ENCODE measurements around the gene WDR41. TPM values are rescaled to one million over a fixed set of nuclear protein-coding genes. Genes with fewer than 3 reads are reported as not detected.
"Not testable (repeated sequence)": the region's sequence is repeated elsewhere in the genome, so short reads cannot be mapped to it uniquely, and the experiment has no call there.

WDR41 gene
- 64.5 and 68.8 TPM in 2 replicates for total RNA-seq (2014; rRNA removed; shearing (Covaris generic))
- 48.0 and 49.9 TPM in 2 replicates for polyA plus RNA-seq (2015; cell fraction: cytosol; rRNA removed)
- polyA plus RNA-seq (2015; cell fraction: nucleus; rRNA removed), result 41.3 and 57.8 TPM in 2 replicates

GRCh38 chr5:77491783-77492652, at the start of gene WDR41:
Gene WDR41, minus strand, starts transcription at chr5:77492316. Its CDS starts 96 bp downstream, at chr5:77492220.
- peak; percentile 93 for DNase-seq (ENCODE audit: low read depth, low spot score)
- in situ Hi-C loops (cut with HindIII; ENCODE audit: low pct_unique_long_range_greater_than_20kb, low sequenced_read_pairs), result no loop called here

GRCh38 chr5:77531297-77531696, 39.2 kb upstream of the WDR41 start:
- in situ Hi-C loops (cut with HindIII; ENCODE audit: low pct_unique_long_range_greater_than_20kb, low sequenced_read_pairs), result no loop called here
- no peak for DNase-seq (ENCODE audit: low read depth, low spot score)

DNA sequence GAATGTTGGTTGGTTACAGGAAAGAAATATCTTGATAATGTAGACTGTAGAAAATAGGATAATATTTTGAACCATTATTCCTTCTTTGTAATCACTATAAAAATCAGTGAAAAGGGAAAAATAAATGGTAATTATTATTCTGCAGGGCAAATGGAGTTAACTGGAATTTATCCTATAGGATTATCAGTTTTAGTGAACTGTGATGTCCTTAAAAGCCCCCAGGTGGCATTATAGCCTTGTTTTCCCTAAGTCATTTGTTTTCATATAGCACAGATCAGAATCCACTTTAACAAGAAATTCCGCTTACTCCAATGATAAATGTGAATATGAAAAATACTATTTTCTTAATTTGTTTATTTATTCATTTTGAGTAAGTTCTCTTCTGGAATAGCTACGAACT, 26.2 kb upstream of the WDR41 start:
- in situ Hi-C loops (cut with HindIII; ENCODE audit: low pct_unique_long_range_greater_than_20kb, low sequenced_read_pairs), result no loop called here

DNA sequence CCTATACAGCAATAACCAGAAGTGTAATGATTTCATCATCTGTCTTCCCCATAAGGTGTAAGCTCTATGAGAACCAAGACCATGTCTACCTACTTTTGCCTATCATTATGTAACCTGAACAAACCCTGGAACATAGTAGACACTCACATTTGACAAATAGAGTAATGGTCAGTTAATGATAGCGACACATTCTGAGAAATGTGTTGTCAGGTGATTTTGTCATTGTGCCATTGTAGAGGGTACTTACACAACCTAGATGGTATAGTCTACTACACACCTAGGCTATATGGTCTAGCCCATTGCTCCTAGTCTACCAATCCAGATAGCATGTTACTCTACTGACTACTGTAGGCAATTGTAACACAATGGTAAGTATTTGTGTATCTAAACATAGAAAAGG, 22.3 kb upstream of the WDR41 start:
- in situ Hi-C loops (cut with HindIII; ENCODE audit: low pct_unique_long_range_greater_than_20kb, low sequenced_read_pairs), result no loop called here

More for the DNA sequence above, 26.2 kb upstream of the WDR41 start:
- peak; percentile 62 for DNase-seq (ENCODE audit: low read depth, low spot score)

GRCh38 chr5:77513321-77513720, 21.2 kb upstream of the WDR41 start:
- in situ Hi-C loops (cut with HindIII; ENCODE audit: low pct_unique_long_range_greater_than_20kb, low sequenced_read_pairs), result no loop called here
- DNase-seq (ENCODE audit: low read depth, low spot score), result no peak

More for the DNA sequence above, 22.3 kb upstream of the WDR41 start:
- no peak for DNase-seq (ENCODE audit: low read depth, low spot score)

DNA sequence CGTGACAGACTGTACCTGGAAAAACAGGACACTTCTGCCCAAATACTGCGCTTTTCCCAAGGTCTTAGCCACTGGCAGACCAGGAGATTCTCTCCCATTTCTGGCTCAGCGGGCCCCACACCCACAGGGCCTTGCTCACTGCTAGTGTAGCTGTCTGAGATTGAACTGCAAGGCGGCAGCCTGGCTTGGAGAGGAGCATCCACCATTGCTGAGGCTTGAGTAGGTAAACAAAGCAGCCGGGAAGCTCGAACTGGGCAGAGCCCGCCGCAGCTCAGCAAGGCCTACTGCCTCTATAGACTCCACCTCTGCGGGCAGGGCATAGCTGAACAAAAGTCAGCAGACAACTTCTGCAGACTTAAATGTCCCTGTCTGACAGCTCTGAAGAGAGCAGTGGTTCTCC, 9.0 kb upstream of the WDR41 start:
- in situ Hi-C loops (cut with HindIII; ENCODE audit: low pct_unique_long_range_greater_than_20kb, low sequenced_read_pairs), result not testable (repeated sequence)

GRCh38 chr5:77499973-77500372, 7.9 kb upstream of the WDR41 start:
- in situ Hi-C loops (cut with HindIII; ENCODE audit: low pct_unique_long_range_greater_than_20kb, low sequenced_read_pairs), result no loop called here
- DNase-seq (ENCODE audit: low read depth, low spot score), result no peak

More for the DNA sequence above, 9.0 kb upstream of the WDR41 start:
- DNase-seq (ENCODE audit: low read depth, low spot score), result not testable (repeated sequence)

DNA sequence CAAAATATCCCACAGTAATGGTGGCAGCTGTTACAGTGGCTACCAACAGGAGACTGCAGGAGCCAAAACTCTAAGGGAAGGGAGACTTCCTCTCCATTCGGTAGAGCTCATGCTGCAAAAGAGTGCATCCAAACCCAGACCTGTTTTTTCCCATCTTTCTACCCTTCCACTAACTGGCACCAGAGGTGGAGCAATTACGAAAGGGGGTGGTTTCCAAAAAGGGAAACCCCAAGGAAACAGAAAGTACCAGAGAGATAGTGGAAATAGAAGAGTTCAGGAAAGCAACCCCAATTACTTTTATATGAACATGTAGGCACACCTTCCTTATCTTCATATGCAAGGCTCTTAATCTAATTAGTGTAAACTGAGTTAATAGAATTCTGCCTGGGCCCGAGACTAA, 7.3 kb upstream of the WDR41 start:
- no peak for DNase-seq (ENCODE audit: low read depth, low spot score)
- in situ Hi-C loops (cut with HindIII; ENCODE audit: low pct_unique_long_range_greater_than_20kb, low sequenced_read_pairs), result no loop called here

DNA sequence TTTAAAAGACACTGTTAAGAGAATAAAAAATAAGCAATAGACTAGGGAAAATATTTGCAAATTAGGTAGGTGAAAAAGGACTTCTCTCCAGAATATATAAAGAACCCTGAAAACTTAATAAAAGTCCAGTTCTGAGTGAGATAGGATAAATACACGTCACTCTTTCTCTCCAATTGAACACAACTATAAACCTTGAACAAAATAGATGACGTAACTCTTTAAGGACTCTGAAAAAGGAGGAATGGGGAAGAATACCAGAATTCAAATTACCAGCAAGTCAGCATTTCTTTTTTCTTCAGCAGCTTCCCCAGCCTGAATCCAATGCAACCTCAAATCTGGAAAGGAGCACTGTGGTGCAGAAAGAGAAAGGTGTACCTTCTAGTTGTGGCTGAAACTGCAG, 6.8 kb upstream of the WDR41 start:
- in situ Hi-C loops (cut with HindIII; ENCODE audit: low pct_unique_long_range_greater_than_20kb, low sequenced_read_pairs), result no loop called here
- no peak for DNase-seq (ENCODE audit: low read depth, low spot score)

DNA sequence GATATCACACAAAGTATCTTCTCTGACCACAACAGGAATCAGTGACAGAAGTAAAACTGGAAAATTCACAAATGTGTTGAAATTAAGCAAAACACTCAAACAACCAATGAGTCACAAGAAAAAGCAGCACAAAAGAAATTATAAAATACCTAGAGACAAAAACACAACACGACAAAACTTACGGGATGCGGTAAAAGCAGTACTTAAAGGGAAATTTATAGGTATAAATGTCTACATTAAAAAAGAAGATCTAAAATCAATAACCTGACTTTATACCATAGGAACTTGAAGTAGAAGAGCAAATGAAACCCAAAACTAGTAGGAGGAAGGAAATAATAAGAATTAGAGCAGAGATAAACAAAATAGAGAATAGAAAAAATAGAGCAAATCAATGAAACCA, 2.8 kb upstream of the WDR41 start:
- DNase-seq (ENCODE audit: low read depth, low spot score), result no peak
- in situ Hi-C loops (cut with HindIII; ENCODE audit: low pct_unique_long_range_greater_than_20kb, low sequenced_read_pairs), result no loop called here

- in situ Hi-C loops (cut with HindIII; ENCODE audit: low pct_unique_long_range_greater_than_20kb, low sequenced_read_pairs), result no loop called here
- DNase-seq (ENCODE audit: low read depth, low spot score), result no peak
These were observed 511 bp upstream of the WDR41 start for GRCh38 chr5:77492653-77493000.

DNA sequence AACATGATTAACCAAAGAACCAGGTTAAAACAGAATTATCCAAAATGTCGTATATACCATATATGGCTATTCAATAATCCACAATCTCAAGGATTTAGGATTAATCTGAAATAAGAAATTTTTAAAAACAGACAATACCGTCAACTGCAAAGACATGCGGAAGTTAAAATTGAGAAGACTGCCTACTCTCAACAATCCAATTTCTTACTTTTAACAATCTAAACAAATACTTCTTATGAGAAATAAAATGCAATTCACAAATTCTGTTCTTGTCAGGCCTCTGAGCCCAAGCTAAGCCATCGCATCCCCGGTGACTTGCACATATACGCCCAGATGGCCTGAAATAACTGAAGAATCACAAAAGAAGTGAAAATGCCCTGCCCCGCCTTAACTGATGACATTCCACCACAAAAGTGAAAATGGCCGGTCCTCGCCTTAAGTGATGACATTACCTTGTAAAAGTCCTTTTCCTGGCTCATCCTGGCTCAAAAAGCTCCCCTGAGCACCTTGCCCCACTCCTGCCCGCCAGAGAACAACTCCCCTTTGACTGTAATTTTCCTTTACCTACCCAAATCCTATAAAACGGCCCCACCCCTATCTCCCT, 1.3 kb downstream of the WDR41 start:
- DNase-seq (ENCODE audit: low read depth, low spot score), result not testable (repeated sequence)

DNA sequence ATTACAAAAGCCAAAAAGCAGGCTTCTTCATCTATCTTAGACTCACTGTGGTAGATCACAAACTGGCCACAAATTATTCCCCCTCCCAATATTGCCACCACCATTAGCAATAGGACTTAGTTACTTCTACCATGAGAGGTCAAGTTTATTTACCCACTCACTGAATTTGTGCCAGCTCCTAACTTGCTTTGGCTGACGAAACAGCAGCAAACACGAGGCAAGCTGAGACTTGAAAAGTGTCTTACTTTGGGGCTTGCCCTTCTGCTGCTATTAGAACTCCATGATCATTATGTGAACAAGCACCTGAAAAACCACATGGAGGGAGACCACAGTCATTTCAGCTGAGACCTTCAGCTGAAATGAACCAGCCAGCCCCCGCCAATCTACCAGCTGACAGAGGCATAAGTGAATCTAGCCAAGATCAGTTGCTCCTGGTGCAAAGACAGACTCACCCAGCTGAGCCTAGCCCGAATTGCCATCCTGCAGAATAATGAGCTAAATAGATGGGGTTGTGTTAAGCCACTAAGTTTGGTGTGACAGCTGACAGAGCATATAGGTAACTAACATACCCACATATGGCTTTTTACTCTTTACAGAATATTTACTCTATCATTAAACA, 5.7 kb downstream of the WDR41 start:
- in situ Hi-C loops (cut with HindIII; ENCODE audit: low pct_unique_long_range_greater_than_20kb, low sequenced_read_pairs), result no loop called here
- no peak for DNase-seq (ENCODE audit: low read depth, low spot score)

More for the DNA sequence above, 1.3 kb downstream of the WDR41 start:
- in situ Hi-C loops (cut with HindIII; ENCODE audit: low pct_unique_long_range_greater_than_20kb, low sequenced_read_pairs), result not testable (repeated sequence)

DNA sequence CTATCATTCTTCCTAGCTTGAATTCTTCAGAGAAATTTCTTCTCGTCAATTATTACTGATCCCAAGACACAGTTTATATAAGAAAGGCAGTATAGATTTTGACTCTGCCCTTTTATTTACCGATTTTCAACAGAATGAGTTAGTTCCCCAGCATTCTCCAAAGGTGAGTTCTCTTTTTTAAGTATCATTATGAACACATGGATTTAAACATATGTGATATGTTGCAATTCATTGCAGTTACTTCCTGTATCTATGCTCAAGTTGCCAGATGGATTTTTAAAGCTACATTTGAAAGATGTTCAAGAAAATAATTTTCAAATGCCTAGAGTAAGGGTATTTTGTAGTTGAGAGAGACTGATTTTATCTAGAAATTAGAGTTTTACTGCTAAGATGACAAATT, 8.4 kb downstream of the WDR41 start:
- no peak for DNase-seq (ENCODE audit: low read depth, low spot score)
- in situ Hi-C loops (cut with HindIII; ENCODE audit: low pct_unique_long_range_greater_than_20kb, low sequenced_read_pairs), result no loop called here

DNA sequence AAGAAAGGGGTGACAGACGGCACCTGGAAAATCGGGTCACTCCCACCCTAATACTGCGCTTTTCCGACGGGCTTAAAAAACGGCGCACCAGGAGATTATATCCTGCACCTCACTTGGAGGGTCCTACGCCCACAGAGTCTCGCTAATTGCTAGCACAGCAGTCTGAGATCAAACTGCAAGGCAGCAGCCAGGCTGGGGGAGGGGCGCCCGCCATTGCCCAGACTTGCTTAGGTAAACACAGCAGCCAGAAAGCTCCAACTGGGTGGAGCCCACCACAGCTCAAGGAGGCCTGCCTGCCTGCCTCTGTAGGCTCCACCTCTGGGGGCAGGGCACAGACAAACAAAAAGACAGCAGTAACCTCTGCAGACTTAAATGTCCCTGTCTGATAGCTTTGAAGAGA, 17.1 kb downstream of the WDR41 start:
- in situ Hi-C loops (cut with HindIII; ENCODE audit: low pct_unique_long_range_greater_than_20kb, low sequenced_read_pairs); DNase-seq (ENCODE audit: low read depth, low spot score): not testable (repeated sequence)

GRCh38 chr5:77468875-77469274, 23.2 kb downstream of the WDR41 start:
- DNase-seq (ENCODE audit: low read depth, low spot score); in situ Hi-C loops (cut with HindIII; ENCODE audit: low pct_unique_long_range_greater_than_20kb, low sequenced_read_pairs): not testable (repeated sequence)

DNA sequence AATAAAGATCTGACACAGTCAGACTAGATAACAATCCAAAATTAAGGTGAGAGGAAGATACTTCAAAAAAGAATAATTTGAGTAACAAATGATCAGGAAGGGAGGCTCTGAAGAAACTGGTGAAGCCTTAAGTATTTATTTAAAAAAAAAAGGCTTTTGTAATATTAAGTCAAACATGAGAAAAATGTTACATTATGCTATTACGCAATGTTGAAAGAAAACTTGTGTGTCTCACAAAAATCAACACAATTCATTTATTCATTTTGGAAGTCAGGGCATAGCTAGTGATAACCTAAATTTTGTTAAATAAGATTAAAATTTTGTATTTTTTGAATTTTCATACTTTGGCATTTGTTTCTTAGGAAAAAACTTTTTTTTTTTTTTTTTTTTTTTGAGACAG, 28.2 kb downstream of the WDR41 start:
- no peak for DNase-seq (ENCODE audit: low read depth, low spot score)
- in situ Hi-C loops (cut with HindIII; ENCODE audit: low pct_unique_long_range_greater_than_20kb, low sequenced_read_pairs), result no loop called here

DNA sequence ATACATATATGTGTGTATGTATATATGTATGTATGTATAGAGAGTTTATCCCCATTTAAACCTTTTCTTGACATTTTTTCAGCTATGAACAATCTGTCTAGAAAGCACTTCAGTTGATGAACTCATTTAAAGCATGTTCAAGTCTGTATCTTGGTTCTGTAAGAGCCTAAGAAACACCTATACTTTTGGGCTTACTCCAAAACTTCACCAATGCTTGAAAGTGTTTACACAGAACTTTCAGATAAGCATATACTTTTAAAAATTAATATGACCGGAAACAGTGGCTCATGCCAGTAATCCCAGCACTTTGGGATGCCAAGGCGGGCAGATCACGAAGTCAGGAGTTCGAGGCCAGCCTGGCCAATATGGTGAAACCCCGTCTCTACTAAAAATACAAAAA, 30.8 kb downstream of the WDR41 start:
- in situ Hi-C loops (cut with HindIII; ENCODE audit: low pct_unique_long_range_greater_than_20kb, low sequenced_read_pairs), result no loop called here
- DNase-seq (ENCODE audit: low read depth, low spot score), result no peak
